GM18873 (cell line): ENCODE measurements around the gene RADX.
"Not testable (repeated sequence)": the region's sequence is repeated elsewhere in the genome, so short reads cannot be mapped to it uniquely, and the experiment has no call there.

ENCODE experiments used
- ATAC-seq: cut with Tn5 transposase; IDR thresholded peaks from one replicate; pipeline ENCODE4 v1.9.1; 2021; ENCODE audit warnings: mild to moderate bottlenecking, moderate library complexity, moderate number of reproducible peaks; ENCODE audit not compliant: unreplicated experiment, low FRiP score

The RADX gene

GRCh38 chrX:106611679-106612392 is at the start of gene RADX:
RADX (plus strand) TSS chrX:106611978; CDS start chrX:106612081, 103 bp downstream.
- ATAC-seq = peak; percentile 96

GRCh38 chrX:106564986-106565385 is 46.8 kb upstream of the RADX start:
- ATAC-seq = no peak

- ATAC-seq = no peak
Measured at GRCh38 chrX:106566362-106566761, 45.4 kb upstream of the RADX start.

- ATAC-seq = no peak
Measured at GRCh38 chrX:106581856-106582255, 29.9 kb upstream of the RADX start.

- no peak for ATAC-seq
Measured at GRCh38 chrX:106585478-106585877, 26.3 kb upstream of the RADX start.

GRCh38 chrX:106588801-106589200 is 23.0 kb upstream of the RADX start:
- no peak for ATAC-seq

GRCh38 chrX:106599411-106599810 is 12.4 kb upstream of the RADX start:
- no peak for ATAC-seq

GRCh38 chrX:106606571-106606970 is 5.2 kb upstream of the RADX start:
- ATAC-seq = no peak

GRCh38 chrX:106608016-106608415 is 3.8 kb upstream of the RADX start:
- ATAC-seq = no peak

- no peak for ATAC-seq
Measured at GRCh38 chrX:106611317-106611678, 480 bp upstream of the RADX start.

GRCh38 chrX:106612393-106612763 is 600 bp downstream of the RADX start:
- ATAC-seq = peak; percentile 17

GRCh38 chrX:106613277-106613676 is 1.5 kb downstream of the RADX start:
- ATAC-seq = no peak

GRCh38 chrX:106615041-106615440 is 3.3 kb downstream of the RADX start:
- no peak for ATAC-seq

GRCh38 chrX:106619797-106620196 is 8.0 kb downstream of the RADX start:
- no peak for ATAC-seq

GRCh38 chrX:106621836-106622235 is 10.1 kb downstream of the RADX start:
- ATAC-seq = no peak

- ATAC-seq = no peak
Measured at GRCh38 chrX:106626789-106627188, 15.0 kb downstream of the RADX start.

- ATAC-seq = no peak
Measured at GRCh38 chrX:106631615-106632014, 19.8 kb downstream of the RADX start.

- peak; percentile 94 for ATAC-seq
Measured at GRCh38 chrX:106649523-106650428, 38.0 kb downstream of the RADX start.

- not testable (repeated sequence) for ATAC-seq
Measured at GRCh38 chrX:106653625-106654024, 41.8 kb downstream of the RADX start.

- ATAC-seq = no peak
Measured at GRCh38 chrX:106670631-106671030, 58.9 kb downstream of the RADX start.

GRCh38 chrX:106672527-106672926 is 60.7 kb downstream of the RADX start:
- ATAC-seq = no peak

GRCh38 chrX:106680716-106681115 is 68.9 kb downstream of the RADX start:
- no peak for ATAC-seq
